Heart left ventricle (tissue), 16 donors: Measurements from ENCODE around the gene TSKU. TPM values are rescaled to one million over a fixed set of nuclear protein-coding genes. Genes with fewer than 3 reads are reported as not detected.
A peak's percentile ranks its signal among the peaks of the same experiment; 100 is the strongest.

ENCODE experiments used
- ATAC-seq, 4 donors: fragments of 200-7000 bp; cut with Tn5 transposase; one replicate each; pipeline ENCODE4 v1.9.1; 2020 to 2022; ENCODE audit warnings: moderate library complexity in 4 of 4, mild to moderate bottlenecking in 3 of 4, moderate number of reproducible peaks in 1 of 4
- DNase-seq, 5 donors: peaks; one replicate each; pipeline ENCODE4 v3.0.0-alpha.2; 2020
- H3K27ac ChIP-seq, 12 donors: fragments of 200-600 bp; sonication (generic) in 4 of 12; one replicate each; pipeline versions ENCODE4 v1.5.0 to v1.8.0; 2016 to 2022; ENCODE audit warnings: mild to moderate bottlenecking in 2 of 12
- H3K27me3 ChIP-seq, 9 donors: fragments of 200-600 bp; sonication (generic) in 2 of 9; one replicate each; pipeline versions ENCODE4 v1.5.1 to v1.8.0; 2016 to 2022; ENCODE audit warnings: mild to moderate bottlenecking in 3 of 9
- H3K36me3 ChIP-seq, 9 donors: fragments of 200-600 bp; sonication (generic) in 2 of 9; one replicate each; pipeline versions ENCODE4 v1.5.0 to v1.8.0; 2018 to 2022; ENCODE audit warnings: mild to moderate bottlenecking in 2 of 9
- H3K4me1 ChIP-seq, 12 donors: fragments of 200-600 bp; sonication (generic) in 4 of 12; one replicate each; pipeline versions ENCODE4 v1.5.0 to v1.8.0; 2016 to 2022; ENCODE audit warnings: mild to moderate bottlenecking in 3 of 12
- H3K4me3 ChIP-seq, 12 donors: fragments of 200-600 bp; sonication (generic) in 4 of 12; one replicate each; pipeline versions ENCODE4 v1.5.0 to v1.8.0; 2017 to 2022; ENCODE audit warnings: mild to moderate bottlenecking in 9 of 12, moderate library complexity in 4 of 12
- H3K9me3 ChIP-seq, 12 donors: fragments of 200-600 bp; sonication (generic) in 4 of 12; one replicate each; pipeline versions ENCODE4 v1.5.0 to v1.8.0; 2016 to 2022; ENCODE audit warnings: mild to moderate bottlenecking in 1 of 12
- POLR2A ChIP-seq, 2 donors: fragments of 450-650 bp; IDR thresholded peaks; one replicate each; pipeline ENCODE4 v1.6.1; 2017; ENCODE audit warnings: antibody characterized with exemption in 2 of 2, mild to moderate bottlenecking in 2 of 2, moderate library complexity in 2 of 2
- WGBS, 4 donors: extraction: QIAGEN DNeasy Blood & Tissue Kit in 2 of 4; methylation state at CpG; one replicate each; pipeline versions ENCODE4 v1.1.5 to v1.1.7; 2013 to 2018; 5-methylcytosine and 5-hydroxymethylcytosine counted together
- intact Hi-C, 10 donors: fragments of 100-400 bp; cut with DNase I; formaldehyde crosslinking; loops; one replicate each; pipeline versions ENCODE4 v1.11.1 to v1.14.2; 2022
- polyA plus RNA-seq, 2 donors: library from polyadenylated mRNA; stranded (reverse); fragments of 200-250 nt; gene quantifications; one replicate each; pipeline ENCODE4 v1.2.3, GENCODE V29; 2013
- total RNA-seq, 9 donors: library from RNA; depleted of rRNA in 2 of 9; stranded (reverse); fragments of >200 nt in 2 of 9; fragmentation: NEBNext Ultra II Directional in 3 of 9; extraction: Animal tissue kit (Norgen Biotek cat#: 25700) in 3 of 9; gene quantifications; one replicate each; pipeline versions ENCODE4 v1.1.0 to v1.2.4, GENCODE V29; 2016 to 2023
- TF ChIP-seq, protein P1 (sequence below), 12 donors: fragments of 200-600 bp; sonication (generic) in 4 of 12; IDR thresholded peaks; one replicate each; pipeline versions ENCODE4 v1.5.0 to v1.8.0; 2018 to 2022; ENCODE audit warnings: antibody characterized with exemption in 12 of 12, mild to moderate bottlenecking in 5 of 12
- donor health status: ischemic (EF 13 %, LVEDD 7.1; RV severe dilation, severe dysfunction).
- donor health status: healthy with polysubstance abuse.
- donor health status: DM: no; HTN: yes; CAD: no.
- donor health status: DM: no; HTN: no; CAD: no.
- donor health status: ischemic (EF 25% LVEDD 6.9; RV normal size, moderate dysfunction).
- donor health status: ischemic (EF 25% LVEDD 5.7; RV mildly dilated, moderate dysfunction).
- donor health status: healthy.
- donor health status: DM: yes; HTN: yes; CAD: no.
- donor health status: ischemic (EF 35%, LVEDD 5.7; RV mildly dilated, moderate dysfunction).
- donor health status: nonischemic (EF 11% LVEDD 7.7; RV severe dilation, severe dysfunction).
- donor health status: DM: yes; HTN: yes; CAD: no.
- donor health status: PGD.
- donor health status: ischemic (EF 29% LVEDD 5.4; RV normal size, mild dysfunction).
- donor health status: nonischemic (EF 23%, LVEDD 6.1; RV moderate dilation, normal function).

Gene TSKU
- total and polyA plus RNA-seq, 11 donors = 4.5 to 39.8 (median 11.2) TPM

DNA sequence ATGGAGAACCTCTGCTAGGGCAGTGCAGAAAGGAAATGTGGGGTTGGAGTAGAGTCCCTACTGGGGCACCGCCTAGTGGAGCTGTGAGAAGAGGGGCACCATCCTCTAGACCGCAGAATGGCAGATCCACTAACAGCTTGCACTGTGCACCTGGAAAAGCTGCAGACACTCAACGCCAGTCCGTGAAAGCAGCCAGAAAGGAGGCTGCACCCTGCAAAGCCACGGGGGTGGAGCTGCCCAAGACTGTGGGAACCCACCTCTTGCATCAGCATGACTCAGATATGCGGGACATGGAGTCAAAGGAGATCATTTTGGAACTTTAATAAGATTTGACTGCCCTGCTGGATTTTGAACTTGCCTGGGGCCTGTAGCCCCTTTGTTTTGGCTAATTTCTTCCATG lies 8.7 kb downstream of the TSKU start:
- H3K4me3 ChIP-seq = no peak overlapping the region
- no peaks in the 10 kb centered on the region for H3K27me3 ChIP-seq
- no peak for ATAC-seq
- intact Hi-C loops = loop anchor here in 1 of 10 donors (10.0 kb wide), 1 partner anchor 293 kb away; no protein-coding TSS in a partner anchor
- WGBS, 4 donors = 86 to 96% (median 92%) methylated on average over 5 to 6 of the region's 6 CpGs
- peaks cover 0 to 12% (median 0%) of the 10 kb centered on the region in 12 donors for H3K9me3 ChIP-seq
- H3K27ac ChIP-seq = no peak overlapping the region
- peak in 1 of 5 donors; percentile 16 for DNase-seq
- TF ChIP-seq, protein P1, sequence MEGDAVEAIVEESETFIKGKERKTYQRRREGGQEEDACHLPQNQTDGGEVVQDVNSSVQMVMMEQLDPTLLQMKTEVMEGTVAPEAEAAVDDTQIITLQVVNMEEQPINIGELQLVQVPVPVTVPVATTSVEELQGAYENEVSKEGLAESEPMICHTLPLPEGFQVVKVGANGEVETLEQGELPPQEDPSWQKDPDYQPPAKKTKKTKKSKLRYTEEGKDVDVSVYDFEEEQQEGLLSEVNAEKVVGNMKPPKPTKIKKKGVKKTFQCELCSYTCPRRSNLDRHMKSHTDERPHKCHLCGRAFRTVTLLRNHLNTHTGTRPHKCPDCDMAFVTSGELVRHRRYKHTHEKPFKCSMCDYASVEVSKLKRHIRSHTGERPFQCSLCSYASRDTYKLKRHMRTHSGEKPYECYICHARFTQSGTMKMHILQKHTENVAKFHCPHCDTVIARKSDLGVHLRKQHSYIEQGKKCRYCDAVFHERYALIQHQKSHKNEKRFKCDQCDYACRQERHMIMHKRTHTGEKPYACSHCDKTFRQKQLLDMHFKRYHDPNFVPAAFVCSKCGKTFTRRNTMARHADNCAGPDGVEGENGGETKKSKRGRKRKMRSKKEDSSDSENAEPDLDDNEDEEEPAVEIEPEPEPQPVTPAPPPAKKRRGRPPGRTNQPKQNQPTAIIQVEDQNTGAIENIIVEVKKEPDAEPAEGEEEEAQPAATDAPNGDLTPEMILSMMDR (IDR thresholded peaks at IDR 0.05) = no peak
- no peak for TF ChIP-seq POLR2A (IDR thresholded peaks at IDR 0.05)
- H3K4me1 ChIP-seq = peaks cover 0 to 57% (median 27%) of the 10 kb centered on the region in 12 donors
- H3K36me3 ChIP-seq = peaks cover 0 to 13% (median 6%) of the 10 kb centered on the region in 9 donors

DNA sequence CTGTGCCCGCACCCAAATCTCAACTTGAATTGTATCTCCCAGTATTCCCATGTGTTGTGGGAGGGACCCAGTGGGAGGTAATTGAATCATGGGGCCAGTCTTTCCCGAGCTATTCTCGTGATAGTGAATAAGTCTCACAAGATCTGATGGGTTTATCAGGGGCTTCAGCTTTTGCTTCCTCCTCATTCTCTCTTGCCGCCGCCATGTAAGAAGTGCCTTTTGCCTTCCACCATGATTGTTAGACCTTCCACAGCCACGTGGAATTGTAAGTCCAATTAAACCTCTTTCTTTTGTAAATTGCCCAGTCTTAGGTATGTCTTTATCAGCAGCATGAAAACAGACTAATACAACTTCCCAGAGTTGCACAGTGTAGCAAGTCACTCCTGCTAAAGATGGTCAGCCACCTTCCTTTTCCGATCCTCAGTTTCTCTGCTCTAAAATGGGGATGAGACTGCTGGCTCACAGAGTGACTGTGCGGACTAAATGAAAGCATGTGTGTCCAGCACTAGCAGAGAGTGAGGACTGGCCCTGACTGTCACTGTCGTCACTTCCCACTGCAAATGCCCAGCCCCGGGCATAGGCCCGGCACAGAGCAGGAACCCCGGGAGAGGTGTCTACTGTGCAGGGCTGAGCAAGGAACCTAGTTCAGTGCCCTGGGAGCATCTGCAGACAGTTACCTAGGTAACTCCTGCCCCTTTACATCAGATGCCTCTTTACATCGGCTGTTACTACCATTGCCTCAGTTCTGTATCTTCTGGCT lies 9.5 kb downstream of the TSKU start:
- intact Hi-C loops = loop anchor here in 1 of 10 donors (10.0 kb wide), 1 partner anchor 292 kb away; no protein-coding TSS in a partner anchor
- H3K9me3 ChIP-seq = peaks cover 0 to 12% (median 0%) of the 10 kb centered on the region in 12 donors
- 89 to 95% (median 93%) methylated on average over 13 of the region's 13 CpGs for WGBS, 4 donors
- H3K4me1 ChIP-seq = peaks cover 0 to 50% (median 25%) of the 10 kb centered on the region in 12 donors
- no peaks in the 10 kb centered on the region for H3K27me3 ChIP-seq
- peak overlapping the region in 2 of 12 donors; percentile 35 to 39 for H3K27ac ChIP-seq
- ATAC-seq (no peak), DNase-seq (peak in 1 of 5 donors; percentile 4)
- H3K36me3 ChIP-seq = peaks cover 0 to 17% (median 6%) of the 10 kb centered on the region in 9 donors
- TF ChIP-seq, protein P1 (IDR thresholded peaks at IDR 0.05) = no peak
- TF ChIP-seq POLR2A (IDR thresholded peaks at IDR 0.05) = no peak
- H3K4me3 ChIP-seq = no peak overlapping the region

DNA sequence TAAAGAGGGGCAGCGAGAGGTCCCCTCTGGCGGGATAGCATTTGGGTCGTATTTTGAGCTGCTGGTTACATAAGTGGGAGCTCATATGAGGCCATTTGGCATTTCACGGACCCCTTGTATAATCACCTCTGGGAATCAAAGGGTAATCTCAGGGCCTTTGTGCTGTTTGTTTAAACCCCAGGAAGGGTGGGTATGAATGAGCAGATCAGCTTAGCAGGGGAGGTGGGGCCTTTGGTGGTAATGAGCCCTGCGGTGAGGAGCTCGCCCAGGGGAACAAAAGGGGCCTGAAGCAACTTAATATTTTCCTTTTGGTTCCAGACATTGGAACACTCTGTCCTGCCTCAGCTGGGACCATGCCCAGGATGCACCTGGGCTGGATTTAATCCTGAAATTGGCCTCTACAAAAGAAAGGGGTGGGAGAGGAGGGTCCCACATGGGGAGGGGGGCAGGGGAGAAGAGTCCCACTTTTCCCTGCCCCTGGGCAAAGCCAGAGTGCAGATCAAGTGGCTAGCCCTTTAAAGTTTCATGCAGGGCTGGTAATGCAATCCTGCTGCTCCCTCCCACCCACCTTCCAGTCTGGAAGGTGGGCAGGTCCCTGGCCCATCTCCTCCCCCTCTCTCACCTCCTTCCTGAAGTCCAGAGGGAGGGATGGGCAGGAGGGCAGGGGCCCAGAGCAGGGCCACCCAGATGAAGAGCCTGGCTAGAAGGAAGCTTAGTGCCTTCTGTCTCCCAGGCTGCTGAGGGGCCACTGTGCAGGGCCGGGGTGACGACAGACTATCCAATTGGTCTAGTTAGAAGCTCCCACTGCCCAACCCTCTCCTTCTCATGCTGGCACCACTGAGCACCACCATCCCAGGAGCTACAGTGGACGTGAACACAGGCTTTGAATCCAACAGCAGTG lies 10.5 kb downstream of the TSKU start:
- Histone ChIP-seq H3K9me3 (peaks cover 0 to 12% (median 0%) of the 10 kb centered on the region in 12 donors), H3K4me1 (peaks cover 0 to 43% (median 17%) of the 10 kb centered on the region in 12 donors), H3K36me3 (peaks cover 0 to 17% (median 6%) of the 10 kb centered on the region in 9 donors), H3K4me3 (no peak overlapping the region), H3K27ac (peak overlapping the region in 7 of 12 donors; percentile 6 to 52 (median 23)), H3K27me3 (no peaks in the 10 kb centered on the region)
- peak in 1 of 4 donors; percentile 17 for ATAC-seq
- intact Hi-C loops = loop anchor here in 1 of 10 donors (10.0 kb wide), 1 partner anchor 291 kb away; no protein-coding TSS in a partner anchor
- TF ChIP-seq POLR2A (IDR thresholded peaks at IDR 0.05) = no peak
- TF ChIP-seq, protein P1 (IDR thresholded peaks at IDR 0.05) = no peak
- DNase-seq = peak in 3 of 5 donors; percentile 4 to 56 (median 17)
- whole genome bisulfite sequencing, 4 donors = 70 to 77% (median 71%) methylated on average over 9 of the region's 9 CpGs
